Keratinocyte (primary cell): ENCODE data around the gene SCNN1G.

Experiments
- EZH2 ChIP-seq: IDR thresholded peaks from one replicate; pipeline ENCODE4 v1.6.1; 2012; ENCODE audit warnings: inconsistent platforms, mild to moderate bottlenecking, low read length, moderate library complexity
- TF ChIP-seq, protein P1 (sequence below), 3 experiments: IDR thresholded peaks in 1 of 3; conservative IDR thresholded peaks in 1 of 3; optimal IDR thresholded peaks in 1 of 3; 2 replicates in 2 of 3; 3 replicates in 1 of 3; pipeline versions ENCODE3 to v1.5.1; 2011; ENCODE audit warnings: low read length in 3 of 3, mild to moderate bottlenecking in 3 of 3, moderate library complexity in 2 of 3, control low read depth in 1 of 3, inconsistent platforms in 1 of 3; ENCODE audit not compliant: insufficient read depth in 2 of 3; ENCODE audit errors: extremely low read depth in 1 of 3

DNA sequence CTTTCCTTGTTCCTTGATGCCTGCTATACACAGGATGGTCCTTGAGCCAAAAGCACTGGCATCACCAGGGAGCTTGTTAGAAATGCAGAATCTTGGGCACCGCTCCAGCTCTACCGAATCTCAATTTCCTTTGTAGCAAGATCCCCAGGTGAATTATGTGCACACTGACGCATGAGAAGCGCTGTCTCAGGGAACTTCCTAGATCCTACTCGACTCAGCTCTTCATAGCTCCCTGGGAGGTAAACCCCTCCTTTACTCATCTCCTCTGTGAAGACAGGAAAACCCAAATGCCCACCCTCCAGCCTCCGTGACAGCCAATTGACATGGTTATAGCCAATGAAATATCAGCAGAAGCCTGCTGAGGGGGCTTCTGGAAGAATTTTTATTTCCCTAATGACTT, 37.4 kb upstream of the SCNN1G start:
- no peak for TF ChIP-seq EZH2
- TF ChIP-seq, protein P1, sequence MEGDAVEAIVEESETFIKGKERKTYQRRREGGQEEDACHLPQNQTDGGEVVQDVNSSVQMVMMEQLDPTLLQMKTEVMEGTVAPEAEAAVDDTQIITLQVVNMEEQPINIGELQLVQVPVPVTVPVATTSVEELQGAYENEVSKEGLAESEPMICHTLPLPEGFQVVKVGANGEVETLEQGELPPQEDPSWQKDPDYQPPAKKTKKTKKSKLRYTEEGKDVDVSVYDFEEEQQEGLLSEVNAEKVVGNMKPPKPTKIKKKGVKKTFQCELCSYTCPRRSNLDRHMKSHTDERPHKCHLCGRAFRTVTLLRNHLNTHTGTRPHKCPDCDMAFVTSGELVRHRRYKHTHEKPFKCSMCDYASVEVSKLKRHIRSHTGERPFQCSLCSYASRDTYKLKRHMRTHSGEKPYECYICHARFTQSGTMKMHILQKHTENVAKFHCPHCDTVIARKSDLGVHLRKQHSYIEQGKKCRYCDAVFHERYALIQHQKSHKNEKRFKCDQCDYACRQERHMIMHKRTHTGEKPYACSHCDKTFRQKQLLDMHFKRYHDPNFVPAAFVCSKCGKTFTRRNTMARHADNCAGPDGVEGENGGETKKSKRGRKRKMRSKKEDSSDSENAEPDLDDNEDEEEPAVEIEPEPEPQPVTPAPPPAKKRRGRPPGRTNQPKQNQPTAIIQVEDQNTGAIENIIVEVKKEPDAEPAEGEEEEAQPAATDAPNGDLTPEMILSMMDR (optimal IDR thresholded peaks at IDR 0.05 in 1 of 3, IDR thresholded peaks at IDR 0.05 in 1 of 3, conservative IDR thresholded peaks at IDR 0.05 in 1 of 3; ENCODE audit: extremely low read depth in 1 of 3, insufficient read depth in 2 of 3, low read length in 3 of 3) = no peak
